SU-DHL-6 (cell line): Measurements from ENCODE around the gene IARS2.

Experiments
- EZH2phosphoT487 ChIP-seq: fragments of 200-600 bp; sonication (generic), shearing (Covaris generic); conservative IDR thresholded peaks from 2 replicates; pipeline ENCODE4 v1.6.1; 2018; ENCODE audit warnings: mild to moderate bottlenecking, antibody characterized with exemption, low read length, moderate library complexity, mixed read lengths
- TF ChIP-seq, protein P1 (sequence below): fragments of 200-600 bp; sonication (generic); IDR thresholded peaks from one replicate; pipeline ENCODE4 v1.5.1; 2017; ENCODE audit warnings: antibody characterized with exemption, mild to moderate bottlenecking, low read length, moderate library complexity; ENCODE audit not compliant: insufficient read depth, poor library complexity, severe bottlenecking

- TF ChIP-seq, protein P1, sequence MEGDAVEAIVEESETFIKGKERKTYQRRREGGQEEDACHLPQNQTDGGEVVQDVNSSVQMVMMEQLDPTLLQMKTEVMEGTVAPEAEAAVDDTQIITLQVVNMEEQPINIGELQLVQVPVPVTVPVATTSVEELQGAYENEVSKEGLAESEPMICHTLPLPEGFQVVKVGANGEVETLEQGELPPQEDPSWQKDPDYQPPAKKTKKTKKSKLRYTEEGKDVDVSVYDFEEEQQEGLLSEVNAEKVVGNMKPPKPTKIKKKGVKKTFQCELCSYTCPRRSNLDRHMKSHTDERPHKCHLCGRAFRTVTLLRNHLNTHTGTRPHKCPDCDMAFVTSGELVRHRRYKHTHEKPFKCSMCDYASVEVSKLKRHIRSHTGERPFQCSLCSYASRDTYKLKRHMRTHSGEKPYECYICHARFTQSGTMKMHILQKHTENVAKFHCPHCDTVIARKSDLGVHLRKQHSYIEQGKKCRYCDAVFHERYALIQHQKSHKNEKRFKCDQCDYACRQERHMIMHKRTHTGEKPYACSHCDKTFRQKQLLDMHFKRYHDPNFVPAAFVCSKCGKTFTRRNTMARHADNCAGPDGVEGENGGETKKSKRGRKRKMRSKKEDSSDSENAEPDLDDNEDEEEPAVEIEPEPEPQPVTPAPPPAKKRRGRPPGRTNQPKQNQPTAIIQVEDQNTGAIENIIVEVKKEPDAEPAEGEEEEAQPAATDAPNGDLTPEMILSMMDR, result no peak
- no peak for TF ChIP-seq EZH2phosphoT487
Observed at GRCh38 chr1:220188538-220188937, 94.6 kb downstream of the IARS2 start.
